ENCODE data around the gene CDH13. TPM values are rescaled to one million over a fixed set of nuclear protein-coding genes. Genes with fewer than 3 reads are reported as not detected.

Gene CDH13
- total and polyA plus RNA-seq, 2 experiments from 2014 or later = 1.6 to 4.4 TPM

- Histone ChIP-seq H3K4me1 (ENCODE audit: insufficient read depth) (no peaks in the 10 kb centered on the region), H3K36me3 (ENCODE audit: insufficient read depth) (no peaks in the 10 kb centered on the region), H3K4me2 (no peak overlapping the region), H3K79me2 (replicated peaks; ENCODE audit: insufficient read depth) (no peaks in the 10 kb centered on the region), H4K20me1 (replicated peaks; ENCODE audit: insufficient read depth) (no peaks in the 10 kb centered on the region), H3F3A (replicated peaks; ENCODE audit: low read depth) (no peaks in the 10 kb centered on the region), H3K27me3 (ENCODE audit: insufficient read depth) (no peaks in the 10 kb centered on the region), H3K4me3 (no peak overlapping the region), H3K9me2 (ENCODE audit: insufficient read depth) (0 out of 2 replicates have a peak, but pooled peaks cover 12% of the 10 kb centered on the region), H3K27ac (ENCODE audit: low read depth) (no peak overlapping the region), H2AFZ (peak overlapping the region; percentile 92)
- peaks cover 8% of the 10 kb centered on the region for H3K27me3 Mint-ChIP-seq (ENCODE audit: insufficient read depth, low read depth, poor library complexity)
- no peak overlapping the region for H3K4me3 Mint-ChIP-seq
- no peak overlapping the region for H3K27ac Mint-ChIP-seq
- peaks cover 4% of the 10 kb centered on the region; the same call in 2 of the 3 replicates for H3K4me1 Mint-ChIP-seq
- no peak for TF ChIP-seq ZNF331 (CRISPR knock-in tag; IDR thresholded peaks at IDR 0.05; ENCODE audit: low read depth)
- TF ChIP-seq ETS1 (IDR thresholded peaks at IDR 0.05) = no peak
- no peak for TF ChIP-seq REST (IDR thresholded peaks at IDR 0.05; ENCODE audit: unreplicated experiment)
- TF ChIP-seq JUNB (IDR thresholded peaks at IDR 0.05; ENCODE audit: unreplicated experiment) = no peak
- TF ChIP-seq EZH2phosphoT487 (IDR thresholded peaks at IDR 0.05; ENCODE audit: unreplicated experiment) = no peak
- TF ChIP-seq ZNF462 (CRISPR knock-in tag; IDR thresholded peaks at IDR 0.05) = no peak
- TF ChIP-seq POLR2AphosphoS5 (IDR thresholded peaks at IDR 0.05; ENCODE audit: low read depth) = no peak
- no peak for TF ChIP-seq NANOG (IDR thresholded peaks at IDR 0.05; ENCODE audit: borderline replicate concordance)
- no peak for TF ChIP-seq EZH2 (IDR thresholded peaks at IDR 0.05; ENCODE audit: low read depth, unreplicated experiment)
- TF ChIP-seq CREB1 (CRISPR knock-in tag; IDR thresholded peaks at IDR 0.05; ENCODE audit: low read depth) = no peak
- no peak for TF ChIP-seq ZNF114 (CRISPR knock-in tag; IDR thresholded peaks at IDR 0.05)
- H3K9me3 Mint-ChIP-seq = peaks cover 26% of the 10 kb centered on the region
- H3K36me3 Mint-ChIP-seq (ENCODE audit: low read depth) = peaks cover 16% of the 10 kb centered on the region
- peak; percentile 7 for DNase-seq (ENCODE audit: low spot score)
- ATAC-seq = peak; percentile 75
Measured at GRCh38 chr16:83674931-83675535, 1048.3 kb downstream of the CDH13 start.

Data from GM23338 (cell line).